D721Med (cell line): ENCODE data around the gene RC3H2.

Experiments
- DNase-seq: peaks from one replicate; pipeline ENCODE4 v3.0.0; 2011; ENCODE audit warnings: low spot score; ENCODE audit not compliant: insufficient read length
- FAIRE-seq: peaks from 2 replicates; lab custom pipeline; 2011; peaks lifted over from hg19 to GRCh38; lab: Jason Lieb, UNC
- TF ChIP-seq, protein P1 (sequence below): IDR thresholded peaks from 2 replicates; pipeline ENCODE4 v1.5.1; 2012; ENCODE audit warnings: mild to moderate bottlenecking, control low read depth; ENCODE audit not compliant: insufficient read depth; ENCODE audit errors: missing control alignments

Gene RC3H2

GRCh38 chr9:122936883-122937282 is 31.7 kb upstream of the RC3H2 start:
- DNase-seq (no peak), FAIRE-seq (no peak)
- TF ChIP-seq, protein P1, sequence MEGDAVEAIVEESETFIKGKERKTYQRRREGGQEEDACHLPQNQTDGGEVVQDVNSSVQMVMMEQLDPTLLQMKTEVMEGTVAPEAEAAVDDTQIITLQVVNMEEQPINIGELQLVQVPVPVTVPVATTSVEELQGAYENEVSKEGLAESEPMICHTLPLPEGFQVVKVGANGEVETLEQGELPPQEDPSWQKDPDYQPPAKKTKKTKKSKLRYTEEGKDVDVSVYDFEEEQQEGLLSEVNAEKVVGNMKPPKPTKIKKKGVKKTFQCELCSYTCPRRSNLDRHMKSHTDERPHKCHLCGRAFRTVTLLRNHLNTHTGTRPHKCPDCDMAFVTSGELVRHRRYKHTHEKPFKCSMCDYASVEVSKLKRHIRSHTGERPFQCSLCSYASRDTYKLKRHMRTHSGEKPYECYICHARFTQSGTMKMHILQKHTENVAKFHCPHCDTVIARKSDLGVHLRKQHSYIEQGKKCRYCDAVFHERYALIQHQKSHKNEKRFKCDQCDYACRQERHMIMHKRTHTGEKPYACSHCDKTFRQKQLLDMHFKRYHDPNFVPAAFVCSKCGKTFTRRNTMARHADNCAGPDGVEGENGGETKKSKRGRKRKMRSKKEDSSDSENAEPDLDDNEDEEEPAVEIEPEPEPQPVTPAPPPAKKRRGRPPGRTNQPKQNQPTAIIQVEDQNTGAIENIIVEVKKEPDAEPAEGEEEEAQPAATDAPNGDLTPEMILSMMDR, result no peak

DNA sequence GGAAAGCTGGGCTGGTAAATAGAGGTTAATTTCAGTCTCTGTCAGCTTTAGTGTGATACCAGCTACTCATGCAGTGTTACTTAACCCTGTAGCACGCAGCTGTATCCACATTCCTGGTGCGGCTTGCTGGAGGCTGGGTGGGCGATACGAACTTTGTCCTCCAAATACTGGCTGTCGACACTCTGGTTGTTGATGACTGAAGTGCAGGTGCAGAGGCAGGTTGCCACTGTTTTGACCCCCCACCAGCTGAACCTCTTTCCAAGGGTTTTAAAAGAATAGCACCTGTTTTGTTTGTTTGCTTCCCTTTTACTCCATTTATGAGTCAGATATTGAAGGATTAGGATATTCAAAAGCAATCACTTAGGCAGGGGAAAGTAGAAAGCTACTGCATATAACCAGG is 31.3 kb upstream of the RC3H2 start:
- no peak for FAIRE-seq
- no peak for DNase-seq

DNA sequence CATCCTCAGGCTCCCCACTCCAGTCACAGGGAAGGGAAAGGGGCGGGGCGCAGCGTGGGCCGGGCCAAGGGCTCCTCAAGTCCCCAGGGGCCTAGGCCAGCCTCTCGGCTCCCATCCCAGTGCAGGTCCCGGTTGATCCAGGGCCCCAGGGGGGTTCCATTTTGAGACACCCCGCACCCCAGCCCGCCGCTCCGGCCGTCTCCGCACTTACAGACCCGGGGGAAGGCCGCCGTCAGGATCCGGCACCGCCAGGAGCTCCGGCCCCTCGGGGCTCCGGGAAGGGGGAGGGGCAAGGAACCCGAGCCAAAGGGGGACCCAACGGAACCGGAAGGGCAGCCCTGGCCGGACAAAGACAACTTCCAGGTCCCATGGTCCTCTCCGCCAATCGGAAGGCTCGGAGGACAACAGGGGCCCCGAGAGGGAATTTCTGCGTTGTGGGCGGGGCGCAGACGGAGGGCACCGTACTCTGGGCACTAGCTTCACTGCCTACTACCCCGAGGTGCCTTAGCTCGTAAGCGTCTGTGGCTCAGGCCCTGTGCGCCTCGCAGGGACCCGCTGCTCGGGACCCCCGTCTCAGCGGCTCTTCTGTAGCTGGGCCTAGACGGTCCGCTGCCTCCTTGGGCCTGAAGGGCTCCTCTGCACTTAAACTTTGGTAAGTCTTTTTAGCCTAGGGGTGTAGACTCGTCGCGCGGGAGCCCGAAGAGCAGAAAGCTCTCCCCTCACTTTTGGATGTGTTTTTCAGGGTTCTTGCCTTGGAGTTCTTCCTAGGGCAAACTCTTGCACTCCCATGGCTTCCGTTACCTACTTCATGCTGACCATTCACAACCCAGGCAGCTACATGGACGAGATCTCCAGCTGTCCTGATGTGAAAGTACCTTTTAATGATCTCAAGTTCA is 26.3 kb upstream of the RC3H2 start, which contains the start of gene ZBTB26:
ZBTB26 (minus strand) TSS at position 287 of the 896 bp plus-strand sequence. CDS start 11,578 bp downstream, outside the sequence.
- no peak for FAIRE-seq
- DNase-seq, result peak; percentile 96
- TF ChIP-seq, protein P1, result no peak

More for the DNA sequence above, 31.3 kb upstream of the RC3H2 start:
- TF ChIP-seq, protein P1, result no peak

- DNase-seq (no peak), FAIRE-seq (no peak)
- TF ChIP-seq, protein P1, result no peak
These were observed 25.5 kb upstream of the RC3H2 start for GRCh38 chr9:122930541-122931225.

DNA sequence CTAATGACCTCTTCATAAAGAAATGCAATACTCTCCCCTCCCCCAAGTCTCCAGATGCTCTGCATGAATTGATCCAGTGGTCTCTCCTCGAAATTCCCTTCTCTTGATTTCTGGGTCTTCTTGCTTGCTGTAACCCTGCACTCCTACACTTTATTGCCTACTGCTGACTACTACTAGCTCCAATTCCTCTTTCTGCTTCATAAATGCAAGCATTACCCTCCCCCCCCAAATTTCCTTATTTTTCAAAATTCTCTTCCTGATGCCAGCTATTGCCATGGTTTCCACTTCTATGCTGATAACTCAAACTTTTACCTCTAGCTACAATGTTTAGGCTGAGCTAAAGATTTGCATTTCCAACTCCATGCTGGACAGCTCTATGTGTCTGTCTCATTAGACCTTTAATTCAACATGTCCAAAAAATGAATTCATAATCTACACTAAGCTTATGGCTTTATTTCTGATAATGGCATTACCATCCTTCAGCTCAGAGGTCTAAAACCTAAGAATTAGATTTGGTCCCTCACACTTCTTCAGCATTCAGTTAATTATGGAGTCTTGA is 24.7 kb upstream of the RC3H2 start:
- no peak for FAIRE-seq
- no peak for DNase-seq
- TF ChIP-seq, protein P1, result no peak

GRCh38 chr9:122923947-122924346 is 18.8 kb upstream of the RC3H2 start:
- no peak for FAIRE-seq

More at GRCh38 chr9:122923947-122924346, 18.8 kb upstream of the RC3H2 start:
- no peak for DNase-seq
- TF ChIP-seq, protein P1, result no peak
